WTC11 (cell line): Measurements from ENCODE around the gene TNIK. TPM values are rescaled to one million over a fixed set of nuclear protein-coding genes. Genes with fewer than 3 reads are reported as not detected.

Experiments
- ATAC-seq: fragments of 200-7000 bp; cut with Tn5 transposase; 2 replicates; pipeline ENCODE4 v1.10.0; 2021; ENCODE audit warnings: mild to moderate bottlenecking, moderate library complexity
- CTCF ChIA-PET: fragments of 300-600 bp; sonication (Branson Sonifier 250); formaldehyde crosslinking; loops from one replicate; lab custom pipeline; 2021; ENCODE audit warnings: antibody characterized with exemption; lab: Charles Lee
- POLR2A ChIA-PET: fragments of 350-600 bp; sonication (Branson Sonifier 250); formaldehyde crosslinking; loops from one replicate; lab custom pipeline; 2021; ENCODE audit warnings: antibody characterized with exemption; lab: Charles Lee
- DNase-seq: peaks from one replicate; pipeline ENCODE4 v3.0.0; 2021; ENCODE audit warnings: low spot score
- H3K27ac Mint-ChIP-seq: 2 replicates; pipeline ENCODE4 v1.8.0; 2021; ENCODE audit warnings: mixed read lengths
- H3K27me3 Mint-ChIP-seq: 2 replicates; pipeline ENCODE4 v1.8.0; 2021; ENCODE audit warnings: low read depth, mild to moderate bottlenecking, moderate library complexity, mixed read lengths
- H3K36me3 Mint-ChIP-seq: 2 replicates; pipeline ENCODE4 v1.8.0; 2021; ENCODE audit warnings: mixed read lengths
- H3K4me1 Mint-ChIP-seq: 2 replicates; pipeline ENCODE4 v1.8.0; 2022; ENCODE audit warnings: mixed read lengths
- H3K4me3 Mint-ChIP-seq: 2 replicates; pipeline ENCODE4 v1.8.0; 2021; ENCODE audit warnings: mild to moderate bottlenecking, moderate library complexity, mixed read lengths
- H3K9me3 Mint-ChIP-seq: 2 replicates; pipeline ENCODE4 v1.8.0; 2021; ENCODE audit warnings: mixed read lengths
- ATF1 ChIP-seq: sonication (generic); formaldehyde crosslinking; IDR thresholded peaks from 2 replicates; pipeline ENCODE4 v1.8.1; 2023; ENCODE audit warnings: mild to moderate bottlenecking, moderate library complexity, missing genetic modification reagents
- CREM ChIP-seq: sonication (generic); formaldehyde crosslinking; IDR thresholded peaks from 2 replicates; pipeline ENCODE4 v1.8.1; 2022; ENCODE audit warnings: mild to moderate bottlenecking, missing genetic modification reagents, moderate library complexity
- ESRRA ChIP-seq: sonication (generic); formaldehyde crosslinking; IDR thresholded peaks from 2 replicates; pipeline ENCODE4 v1.8.1; 2022; ENCODE audit warnings: mild to moderate bottlenecking, missing genetic modification reagents, borderline replicate concordance
- GTF2I ChIP-seq: fragments of 250-450 bp; sonication (Bioruptor Pico); conservative IDR thresholded peaks from 2 replicates; pipeline ENCODE4 v1.4.0; 2021; ENCODE audit warnings: mild to moderate bottlenecking
- IRF2 ChIP-seq: sonication (generic); formaldehyde crosslinking; IDR thresholded peaks from 2 replicates; pipeline ENCODE4 v1.8.0; 2022; ENCODE audit warnings: low read depth, missing genetic modification reagents, borderline replicate concordance
- KAT7 ChIP-seq: sonication (generic); formaldehyde crosslinking; IDR thresholded peaks from 2 replicates; pipeline ENCODE4 v1.8.1; 2023; ENCODE audit warnings: missing genetic modification reagents, mild to moderate bottlenecking, borderline replicate concordance
- SMAD4 ChIP-seq: sonication (generic); formaldehyde crosslinking; IDR thresholded peaks from 2 replicates; pipeline ENCODE4 v1.8.0; 2022; ENCODE audit warnings: mild to moderate bottlenecking, missing genetic modification reagents
- ZBTB21 ChIP-seq: sonication (generic); formaldehyde crosslinking; IDR thresholded peaks from 2 replicates; pipeline ENCODE4 v1.8.1; 2023; ENCODE audit warnings: mild to moderate bottlenecking, missing genetic modification reagents, borderline replicate concordance
- ZBTB43 ChIP-seq: sonication (generic); formaldehyde crosslinking; IDR thresholded peaks from 2 replicates; pipeline ENCODE4 v1.8.1; 2023; ENCODE audit warnings: mild to moderate bottlenecking, missing genetic modification reagents
- ZNF219 ChIP-seq: sonication (generic); formaldehyde crosslinking; IDR thresholded peaks from 2 replicates; pipeline ENCODE4 v1.8.0; 2023; ENCODE audit warnings: missing genetic modification reagents, mild to moderate bottlenecking, borderline replicate concordance
- ZNF317 ChIP-seq: sonication (generic); formaldehyde crosslinking; IDR thresholded peaks from 2 replicates; pipeline ENCODE4 v1.8.1; 2023; ENCODE audit warnings: low read depth, mild to moderate bottlenecking, moderate library complexity, missing genetic modification reagents, borderline replicate concordance
- total RNA-seq: library from RNA; stranded (reverse); gene quantifications from 3 replicates; pipeline ENCODE4 v1.2.3, GENCODE V29; 2021
- TF ChIP-seq, protein P1 (sequence below): sonication (generic); formaldehyde crosslinking; IDR thresholded peaks from 2 replicates; pipeline ENCODE4 v1.8.1; 2022; ENCODE audit warnings: low read depth, missing genetic modification reagents, borderline replicate concordance

The TNIK gene
- total RNA-seq, 1 experiment from 2014 or later: 50.3 TPM

GRCh38 chr3:171285287-171285686 is 174.9 kb downstream of the TNIK start:
- Mint-ChIP-seq H3K4me1 (peaks cover 20% of the 10 kb centered on the region), H3K36me3 (peaks cover 3% of the 10 kb centered on the region; the same call in 1 of the 2 replicates), H3K9me3 (no peaks in the 10 kb centered on the region), H3K27me3 (no peaks in the 10 kb centered on the region; the same call in 1 of the 2 replicates), H3K4me3 (no peak overlapping the region), H3K27ac (no peak overlapping the region)
- no peak for DNase-seq
- CTCF ChIA-PET: interaction anchor here (1.2 to 1.6 kb wide), 2 partner anchors 12 to 168 kb away, joined by 3 to 5 read pairs; no protein-coding TSS in a partner anchor
- no peak for ATAC-seq
- POLR2A ChIA-PET: no interaction called here
- TF ChIP-seq KAT7 (CRISPR knock-in tag): no peak
- TF ChIP-seq ZNF317: no peak
- TF ChIP-seq SMAD4 (CRISPR knock-in tag): no peak
- no peak for TF ChIP-seq ZNF219 (CRISPR knock-in tag)
- no peak for TF ChIP-seq ZBTB43
- TF ChIP-seq, protein P1, sequence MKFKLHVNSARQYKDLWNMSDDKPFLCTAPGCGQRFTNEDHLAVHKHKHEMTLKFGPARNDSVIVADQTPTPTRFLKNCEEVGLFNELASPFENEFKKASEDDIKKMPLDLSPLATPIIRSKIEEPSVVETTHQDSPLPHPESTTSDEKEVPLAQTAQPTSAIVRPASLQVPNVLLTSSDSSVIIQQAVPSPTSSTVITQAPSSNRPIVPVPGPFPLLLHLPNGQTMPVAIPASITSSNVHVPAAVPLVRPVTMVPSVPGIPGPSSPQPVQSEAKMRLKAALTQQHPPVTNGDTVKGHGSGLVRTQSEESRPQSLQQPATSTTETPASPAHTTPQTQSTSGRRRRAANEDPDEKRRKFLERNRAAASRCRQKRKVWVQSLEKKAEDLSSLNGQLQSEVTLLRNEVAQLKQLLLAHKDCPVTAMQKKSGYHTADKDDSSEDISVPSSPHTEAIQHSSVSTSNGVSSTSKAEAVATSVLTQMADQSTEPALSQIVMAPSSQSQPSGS (CRISPR knock-in tag): no peak
- TF ChIP-seq IRF2 (CRISPR knock-in tag): no peak
- TF ChIP-seq, all 79 proteins: peak for 0

GRCh38 chr3:171284308-171285075 is 175.7 kb downstream of the TNIK start:
- ChIA-PET CTCF (interaction anchor here (0.6 to 1.6 kb wide), 4 partner anchors 11 to 169 kb away, joined by 3 to 5 read pairs (median 3); no protein-coding TSS in a partner anchor), POLR2A (no interaction called here)
- TF ChIP-seq ATF1 (CRISPR knock-in tag) (no peak), ESRRA (CRISPR knock-in tag) (no peak)
- ATAC-seq: peak; percentile 38; the same call in 1 of the 2 replicates
- Mint-ChIP-seq H3K9me3 (no peaks in the 10 kb centered on the region), H3K27me3 (no peaks in the 10 kb centered on the region; the same call in 1 of the 2 replicates), H3K4me3 (no peak overlapping the region), H3K4me1 (peaks cover 20% of the 10 kb centered on the region), H3K27ac (no peak overlapping the region; the same call in 1 of the 2 replicates), H3K36me3 (peaks cover 3% of the 10 kb centered on the region; the same call in 1 of the 2 replicates)
- DNase-seq: no peak

DNA sequence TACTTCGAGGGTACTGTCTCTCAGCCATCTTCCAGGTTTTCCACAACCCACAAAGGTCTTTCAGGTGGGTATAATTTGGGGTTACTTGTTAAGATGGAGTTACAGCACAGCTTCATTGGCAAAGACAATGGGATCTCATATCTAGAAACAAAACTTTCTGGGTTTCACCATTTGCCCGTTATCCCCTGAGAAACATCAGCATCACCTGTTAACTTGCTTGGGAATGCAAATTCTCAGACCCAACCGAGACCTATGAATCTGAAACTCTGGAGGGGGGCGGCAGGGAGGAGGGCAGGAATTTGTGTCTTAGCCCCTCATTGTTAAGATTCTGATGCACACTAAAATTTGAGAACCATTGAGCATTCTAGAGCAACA is 176.4 kb downstream of the TNIK start:
- Mint-ChIP-seq H3K36me3 (peaks cover 3% of the 10 kb centered on the region; the same call in 1 of the 2 replicates), H3K4me1 (peaks cover 21% of the 10 kb centered on the region), H3K9me3 (no peaks in the 10 kb centered on the region), H3K27me3 (no peaks in the 10 kb centered on the region; the same call in 1 of the 2 replicates), H3K27ac (no peak overlapping the region)
- no peak for TF ChIP-seq CREM (CRISPR knock-in tag)
- no peak for TF ChIP-seq ZBTB21 (CRISPR knock-in tag)
- TF ChIP-seq, protein P1 (CRISPR knock-in tag): no peak
- TF ChIP-seq GTF2I (CRISPR knock-in tag): no peak
- TF ChIP-seq, all 79 proteins: peak for 0
- CTCF ChIA-PET: interaction anchor here (0.6 to 1.6 kb wide), 3 partner anchors 62 to 170 kb away, joined by 3 to 5 read pairs (median 3); no protein-coding TSS in a partner anchor
- no peak overlapping the region for H3K4me3 Mint-ChIP-seq
- ATAC-seq (peak; percentile 34; the same call in 1 of the 2 replicates), DNase-seq (no peak)
- POLR2A ChIA-PET: no interaction called here
